Measurements from ENCODE around the gene SPATA45.
A peak's percentile ranks its signal among the peaks of the same experiment; 100 is the strongest.

Gene SPATA45

GRCh38 chr1:212828395-212828794 lies 19.1 kb downstream of the SPATA45 start:
- DNase-seq (ENCODE audit: low spot score) = no peak

- no peak for DNase-seq (ENCODE audit: low spot score)
Observed at GRCh38 chr1:212827831-212828278, 19.6 kb downstream of the SPATA45 start.

GRCh38 chr1:212827171-212827776 lies 20.2 kb downstream of the SPATA45 start:
- no peak for DNase-seq (ENCODE audit: low spot score)

- no peak for DNase-seq (ENCODE audit: low spot score)
Observed at GRCh38 chr1:212825798-212826452, 21.5 kb downstream of the SPATA45 start.

- no peak for DNase-seq (ENCODE audit: low spot score)
Observed at GRCh38 chr1:212824201-212824600, 23.2 kb downstream of the SPATA45 start.

GRCh38 chr1:212822956-212823355 lies 24.5 kb downstream of the SPATA45 start:
- DNase-seq (ENCODE audit: low spot score) = no peak

- no peak for DNase-seq (ENCODE audit: low spot score)
Observed at GRCh38 chr1:212820969-212821368, 26.5 kb downstream of the SPATA45 start.

- DNase-seq (ENCODE audit: low spot score) = no peak
Observed at GRCh38 chr1:212819726-212820125, 27.7 kb downstream of the SPATA45 start.

GRCh38 chr1:212816567-212817278 lies 30.7 kb downstream of the SPATA45 start:
- no peak for DNase-seq (ENCODE audit: low spot score)

GRCh38 chr1:212814537-212815334 lies 32.7 kb downstream of the SPATA45 start:
- DNase-seq (ENCODE audit: low spot score) = no peak

GRCh38 chr1:212805767-212806166 lies 41.7 kb downstream of the SPATA45 start:
- DNase-seq (ENCODE audit: low spot score) = no peak

- DNase-seq (ENCODE audit: low spot score) = no peak
Observed at GRCh38 chr1:212797681-212798080, 49.8 kb downstream of the SPATA45 start.

GRCh38 chr1:212794561-212795014 lies 52.9 kb downstream of the SPATA45 start:
- DNase-seq (ENCODE audit: low spot score) = no peak

GRCh38 chr1:212792396-212792908 lies 55.0 kb downstream of the SPATA45 start:
- DNase-seq (ENCODE audit: low spot score) = no peak

- peak; percentile 86 for DNase-seq (ENCODE audit: low spot score)
Observed at GRCh38 chr1:212791676-212792395, 55.6 kb downstream of the SPATA45 start, which contains the start of the genes NSL1 and TATDN3. Gene NSL1, minus strand, starts transcription at chr1:212791777. Its CDS starts 14 bp downstream, at chr1:212791763. Gene TATDN3, plus strand, starts transcription at chr1:212791894. Its CDS starts 28 bp downstream, at chr1:212791922.

GRCh38 chr1:212791261-212791675 lies 56.2 kb downstream of the SPATA45 start:
- DNase-seq (ENCODE audit: low spot score) = no peak

GRCh38 chr1:212785871-212786270 lies 61.6 kb downstream of the SPATA45 start:
- no peak for DNase-seq (ENCODE audit: low spot score)

GRCh38 chr1:212783976-212784375 lies 63.5 kb downstream of the SPATA45 start:
- DNase-seq (ENCODE audit: low spot score) = no peak

GRCh38 chr1:212782422-212783154 lies 64.9 kb downstream of the SPATA45 start:
- no peak for DNase-seq (ENCODE audit: low spot score)

GRCh38 chr1:212781225-212781624 lies 66.2 kb downstream of the SPATA45 start:
- no peak for DNase-seq (ENCODE audit: low spot score)
